Myocyte (in vitro differentiated cells): ENCODE data around the gene SLC27A1. TPM values are rescaled to one million over a fixed set of nuclear protein-coding genes. Genes with fewer than 3 reads are reported as not detected.
A peak's percentile ranks its signal among the peaks of the same experiment; 100 is the strongest.
"Not testable (repeated sequence)": the region's sequence is repeated elsewhere in the genome, so short reads cannot be mapped to it uniquely, and the experiment has no call there.

Experiments used
- DNase-seq: peaks from one replicate; pipeline ENCODE4 v3.0.0-alpha.2; 2012; ENCODE audit warnings: low read depth
- total RNA-seq: library from RNA; depleted of rRNA; stranded (reverse); fragments of >200 nt; gene quantifications from 2 replicates; pipeline ENCODE4 v1.2.3, GENCODE V29; 2014

The SLC27A1 gene
- total RNA-seq, 1 donor from 2014 or later, result 35.8 TPM

GRCh38 chr19:17456127-17456526 lies 14.2 kb upstream of the SLC27A1 start:
- DNase-seq, result no peak

DNA sequence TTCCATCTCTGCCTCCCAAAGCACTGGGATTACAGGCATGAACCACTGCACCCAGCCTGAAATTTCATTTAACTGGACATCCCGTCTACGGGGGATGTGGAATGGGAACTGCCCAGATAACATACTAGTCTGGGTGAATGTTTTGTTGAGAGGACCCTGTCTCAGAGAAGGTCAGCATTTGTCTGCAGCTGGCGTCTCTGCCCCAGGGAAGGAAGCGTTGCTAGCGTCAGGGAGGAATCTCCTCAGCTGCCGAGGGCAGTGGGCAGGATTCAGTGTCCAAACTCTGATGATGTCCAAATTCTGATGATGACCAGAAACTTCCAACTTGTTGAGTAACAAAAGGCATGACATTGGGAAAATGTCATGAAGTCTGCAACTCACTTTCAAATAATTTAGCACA lies 12.7 kb upstream of the SLC27A1 start:
- no peak for DNase-seq

- no peak for DNase-seq
These were observed 11.4 kb upstream of the SLC27A1 start for GRCh38 chr19:17458970-17459369.

DNA sequence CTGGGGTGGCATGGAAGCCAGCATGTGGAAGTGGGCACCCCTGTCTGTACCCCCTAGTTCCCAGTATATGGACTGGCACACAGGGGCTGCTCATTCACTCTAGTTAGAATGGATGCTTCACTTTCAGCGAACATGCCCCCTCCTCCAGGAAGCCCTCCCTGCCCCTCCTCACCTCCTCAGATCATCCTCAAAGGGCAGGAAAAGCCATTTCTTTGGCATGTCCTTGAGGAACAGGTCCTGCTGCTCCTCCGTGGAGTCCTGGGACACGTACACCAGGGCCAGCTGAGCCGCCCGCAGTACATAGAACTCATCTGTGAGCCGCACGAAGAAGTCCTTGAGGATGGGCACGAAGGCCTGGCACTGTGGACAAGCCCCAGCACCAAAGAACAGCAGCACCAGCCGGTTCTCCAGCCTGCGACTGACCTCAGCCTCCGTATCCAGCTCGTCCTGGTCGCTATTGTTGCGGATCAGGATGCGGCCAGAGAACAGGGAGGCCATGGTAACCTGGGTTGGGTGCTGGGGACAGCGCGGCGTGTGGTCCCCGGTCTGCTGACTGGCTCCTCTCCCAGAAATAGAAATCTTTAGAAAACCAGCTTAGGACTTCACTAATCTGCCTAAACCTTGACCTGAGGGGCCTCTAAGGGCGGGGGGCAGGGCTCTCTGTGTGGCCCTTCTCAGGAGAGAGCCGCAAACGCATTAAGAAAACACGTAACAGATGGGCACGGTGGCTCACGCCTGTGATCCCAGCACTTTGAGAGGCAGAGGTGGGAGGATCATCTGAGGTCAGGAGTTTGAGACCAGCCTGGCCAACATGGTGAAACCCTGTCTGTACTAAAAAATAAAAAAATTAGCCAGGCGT lies 9.7 kb upstream of the SLC27A1 start, which contains the start of gene NXNL1:
TSS of gene NXNL1 (minus strand) at position 555 of the 859 bp plus-strand sequence. CDS start at position 498, 57 bp downstream.
- DNase-seq, result no peak

GRCh38 chr19:17466487-17466850 lies 3.9 kb upstream of the SLC27A1 start:
- DNase-seq, result no peak

GRCh38 chr19:17467471-17468301 lies 2.6 kb upstream of the SLC27A1 start:
- no peak for DNase-seq

- DNase-seq, result no peak
These were observed 1.8 kb upstream of the SLC27A1 start for GRCh38 chr19:17468302-17469091.

DNA sequence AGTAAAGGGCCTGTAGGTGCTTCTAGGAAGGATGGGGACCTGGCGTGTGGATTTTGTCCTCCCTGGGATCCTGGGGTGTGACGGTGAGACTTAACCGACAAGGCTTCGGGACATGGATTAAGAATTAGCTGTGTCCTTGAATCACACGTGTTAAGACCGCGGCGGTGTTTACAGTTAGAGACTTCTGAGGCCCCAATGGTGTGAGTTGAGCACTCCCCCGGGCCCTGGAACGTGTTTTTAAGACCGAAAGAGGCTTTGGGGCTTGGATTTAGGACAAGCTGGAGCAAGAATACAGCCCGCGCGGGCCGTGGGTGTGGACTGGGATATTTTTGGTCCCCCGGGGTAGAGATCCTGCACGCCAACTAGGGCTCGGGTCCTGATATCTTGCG lies 1.2 kb upstream of the SLC27A1 start:
- no peak for DNase-seq

DNA sequence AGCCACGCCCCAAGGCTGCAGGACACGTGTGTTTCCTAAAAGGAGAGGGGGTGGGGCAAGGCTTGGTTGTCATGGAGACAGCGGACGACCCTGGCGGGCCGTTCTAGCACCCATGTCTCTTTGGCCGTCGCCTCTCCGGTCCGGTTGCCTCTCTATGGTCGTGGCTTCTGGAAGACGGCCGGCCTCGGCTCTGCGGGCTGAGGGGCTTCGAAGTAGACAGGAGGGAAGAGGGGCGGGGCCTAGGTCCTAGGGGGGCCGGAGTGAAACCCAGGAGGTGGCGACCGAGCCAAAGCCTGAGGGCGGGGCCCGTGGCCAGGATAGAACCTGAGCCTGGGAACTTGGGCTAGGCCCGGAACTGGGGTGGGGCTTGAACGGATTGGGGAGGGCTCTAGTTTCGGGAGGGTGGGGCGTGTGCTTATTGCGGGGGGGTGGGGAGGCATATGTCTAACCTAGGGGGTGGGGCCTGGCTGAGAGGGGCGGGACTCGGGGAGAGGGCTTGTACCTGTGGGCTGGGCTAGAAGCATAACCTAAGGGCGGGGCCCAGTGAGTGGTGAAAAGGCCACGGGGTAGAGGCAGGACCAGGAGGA lies 750 bp upstream of the SLC27A1 start:
- peak; percentile 97 for DNase-seq

DNA sequence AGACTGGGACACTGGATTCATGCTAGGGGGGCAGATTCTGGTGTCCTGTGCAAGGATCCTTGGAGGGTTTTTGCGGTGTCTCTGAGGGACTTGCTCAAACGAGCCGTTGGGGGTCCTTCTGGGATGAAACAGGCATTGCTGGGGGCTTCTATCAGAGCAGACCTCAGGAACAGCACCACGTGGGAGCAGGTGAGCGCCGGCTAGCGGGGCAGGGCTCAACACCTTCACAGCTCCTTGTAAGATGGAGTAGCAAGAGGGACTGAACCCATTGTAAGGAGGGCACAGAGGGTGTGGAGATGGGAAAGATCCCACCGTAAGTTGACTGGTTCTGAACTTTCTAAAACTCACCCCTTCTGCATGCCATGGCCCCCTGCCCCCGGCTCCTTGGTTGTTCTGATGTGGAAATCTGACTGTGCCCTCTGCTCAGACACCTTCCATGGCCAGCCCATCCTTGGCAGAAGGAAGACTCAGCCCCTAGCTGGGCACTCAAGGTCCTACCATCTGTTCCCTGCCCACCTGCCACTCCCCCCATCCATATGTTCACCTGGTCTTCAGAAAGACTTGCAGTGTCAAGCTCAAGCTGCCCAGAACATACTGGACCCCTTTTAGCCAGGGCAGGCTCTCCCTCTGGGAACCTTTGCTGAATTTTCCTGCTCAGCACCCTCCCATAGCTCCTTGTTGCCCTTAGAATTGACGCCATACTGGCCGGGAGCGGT lies 1.2 kb downstream of the SLC27A1 start:
- DNase-seq, result no peak

- DNase-seq, result peak; percentile 87
These were observed 2.7 kb downstream of the SLC27A1 start for GRCh38 chr19:17473041-17473440.

DNA sequence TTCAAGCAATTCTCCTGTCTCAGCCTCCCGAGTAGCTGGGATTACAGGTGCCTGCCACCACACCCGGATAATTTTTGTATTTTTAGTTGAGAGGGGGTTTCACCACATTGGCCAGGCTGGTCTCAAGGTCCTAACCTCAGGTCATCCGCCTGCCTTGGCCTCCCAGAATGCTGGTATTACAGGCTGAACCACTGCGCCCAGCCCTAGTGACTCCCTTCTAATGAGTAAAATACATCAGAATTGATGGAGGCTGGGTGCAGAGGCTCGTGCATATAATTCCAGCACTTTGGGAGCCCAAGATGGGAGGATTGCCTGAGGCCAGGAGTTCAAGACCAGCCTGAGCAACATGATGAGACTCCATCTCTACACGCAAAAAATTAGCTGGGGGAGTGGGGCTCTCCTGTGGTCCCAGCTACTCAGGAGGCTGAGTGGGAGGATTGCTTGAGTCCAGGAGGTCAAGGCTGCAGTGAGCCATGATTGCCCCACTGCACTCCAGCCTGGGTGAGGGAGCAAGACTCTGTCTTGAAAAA lies 4.8 kb downstream of the SLC27A1 start:
- DNase-seq, result not testable (repeated sequence)

- peak; percentile 98 for DNase-seq
These were observed 5.3 kb downstream of the SLC27A1 start for GRCh38 chr19:17475541-17476115.

GRCh38 chr19:17479325-17479791 lies 9.0 kb downstream of the SLC27A1 start:
- peak; percentile 49 for DNase-seq

DNA sequence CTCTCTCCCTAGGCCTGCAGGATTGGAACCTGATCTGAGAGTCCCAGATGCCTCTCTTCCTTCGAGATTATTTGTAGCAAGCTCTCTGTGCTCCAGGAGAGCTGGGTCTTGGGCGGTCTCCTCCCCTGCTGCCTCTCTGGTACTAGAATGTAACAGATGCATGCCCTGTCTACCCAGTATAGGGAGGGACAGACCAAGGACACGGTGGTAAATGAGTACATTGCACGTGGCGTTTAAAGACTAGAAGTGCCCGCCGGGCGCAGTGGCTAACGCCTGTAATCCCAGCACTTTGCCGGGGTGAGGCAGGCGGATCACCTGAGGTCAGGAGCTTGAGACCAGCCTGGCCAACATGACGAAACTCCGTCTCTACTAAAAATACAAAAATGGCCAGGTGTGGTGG lies 11.7 kb downstream of the SLC27A1 start:
- DNase-seq, result no peak

GRCh38 chr19:17482877-17483604 lies 12.7 kb downstream of the SLC27A1 start:
- DNase-seq, result no peak

- DNase-seq, result no peak
These were observed 13.3 kb downstream of the SLC27A1 start for GRCh38 chr19:17483605-17484002.

- no peak for DNase-seq
These were observed 14.3 kb downstream of the SLC27A1 start for GRCh38 chr19:17484520-17485185.
